ENCODE data around the gene TNFSF10.

DNA sequence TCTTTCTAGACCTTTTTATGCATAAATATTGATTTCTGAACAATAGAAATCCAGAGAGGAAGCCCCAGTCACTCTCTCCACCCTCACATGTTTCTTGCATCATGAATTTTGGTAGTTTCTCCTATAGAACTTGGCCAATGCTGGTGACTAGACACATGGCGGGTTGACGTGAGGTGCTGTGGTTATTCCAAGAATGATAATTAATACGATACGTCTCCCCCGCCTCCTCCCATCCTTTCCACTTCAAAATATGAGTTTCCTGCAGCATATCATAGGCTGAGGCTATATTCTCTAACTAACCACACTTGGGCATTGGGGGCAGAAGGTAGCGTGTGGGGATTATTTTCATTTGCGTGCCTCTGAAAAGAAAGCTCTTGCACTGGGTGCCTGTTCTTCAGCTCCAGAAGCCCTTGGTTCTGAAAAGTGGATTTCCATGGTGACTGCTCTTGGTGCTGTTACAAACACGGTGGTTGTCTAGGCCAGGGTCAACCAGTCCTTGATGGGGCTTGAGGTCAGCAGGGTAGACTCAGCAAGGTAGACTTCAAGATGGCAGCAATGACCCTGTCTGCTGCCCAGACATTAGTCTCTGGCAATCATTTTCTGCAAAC lies 5.3 kb downstream of the TNFSF10 start:
- TF ChIP-seq POLR2AphosphoS5 (IDR thresholded peaks at IDR 0.05; ENCODE audit: low read depth, low read length) (no peak), TAF1 (IDR thresholded peaks at IDR 0.05; ENCODE audit: borderline replicate concordance, insufficient read depth, low read length) (no peak)
- TF ChIP-seq, protein P1, sequence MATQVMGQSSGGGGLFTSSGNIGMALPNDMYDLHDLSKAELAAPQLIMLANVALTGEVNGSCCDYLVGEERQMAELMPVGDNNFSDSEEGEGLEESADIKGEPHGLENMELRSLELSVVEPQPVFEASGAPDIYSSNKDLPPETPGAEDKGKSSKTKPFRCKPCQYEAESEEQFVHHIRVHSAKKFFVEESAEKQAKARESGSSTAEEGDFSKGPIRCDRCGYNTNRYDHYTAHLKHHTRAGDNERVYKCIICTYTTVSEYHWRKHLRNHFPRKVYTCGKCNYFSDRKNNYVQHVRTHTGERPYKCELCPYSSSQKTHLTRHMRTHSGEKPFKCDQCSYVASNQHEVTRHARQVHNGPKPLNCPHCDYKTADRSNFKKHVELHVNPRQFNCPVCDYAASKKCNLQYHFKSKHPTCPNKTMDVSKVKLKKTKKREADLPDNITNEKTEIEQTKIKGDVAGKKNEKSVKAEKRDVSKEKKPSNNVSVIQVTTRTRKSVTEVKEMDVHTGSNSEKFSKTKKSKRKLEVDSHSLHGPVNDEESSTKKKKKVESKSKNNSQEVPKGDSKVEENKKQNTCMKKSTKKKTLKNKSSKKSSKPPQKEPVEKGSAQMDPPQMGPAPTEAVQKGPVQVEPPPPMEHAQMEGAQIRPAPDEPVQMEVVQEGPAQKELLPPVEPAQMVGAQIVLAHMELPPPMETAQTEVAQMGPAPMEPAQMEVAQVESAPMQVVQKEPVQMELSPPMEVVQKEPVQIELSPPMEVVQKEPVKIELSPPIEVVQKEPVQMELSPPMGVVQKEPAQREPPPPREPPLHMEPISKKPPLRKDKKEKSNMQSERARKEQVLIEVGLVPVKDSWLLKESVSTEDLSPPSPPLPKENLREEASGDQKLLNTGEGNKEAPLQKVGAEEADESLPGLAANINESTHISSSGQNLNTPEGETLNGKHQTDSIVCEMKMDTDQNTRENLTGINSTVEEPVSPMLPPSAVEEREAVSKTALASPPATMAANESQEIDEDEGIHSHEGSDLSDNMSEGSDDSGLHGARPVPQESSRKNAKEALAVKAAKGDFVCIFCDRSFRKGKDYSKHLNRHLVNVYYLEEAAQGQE (IDR thresholded peaks at IDR 0.05; ENCODE audit: insufficient read depth in 1 of 2, low read depth in 2 of 2, low read length in 2 of 2): no peak
